Ovary (tissue), 9 donors: Measurements from ENCODE around the gene COG6. TPM values are rescaled to one million over a fixed set of nuclear protein-coding genes. Genes with fewer than 3 reads are reported as not detected.

Source experiments
- DNase-seq, 5 donors: peaks; one replicate each; pipeline ENCODE4 v3.0.0-alpha.2; 2019 to 2020
- H3K27ac ChIP-seq, 2 donors: fragments of 200-600 bp; one replicate each; pipeline versions ENCODE4 v1.5.1 to v1.8.0; 2019 to 2022
- H3K27me3 ChIP-seq: fragments of 200-600 bp; one replicate; pipeline ENCODE4 v1.8.0; 2022
- H3K36me3 ChIP-seq: fragments of 200-600 bp; sonication (generic); one replicate; pipeline ENCODE4 v1.5.1; 2019
- H3K4me1 ChIP-seq: one replicate; pipeline ENCODE4 v1.8.1; 2013; ENCODE audit warnings: mild to moderate bottlenecking, moderate library complexity; ENCODE audit not compliant: insufficient read depth
- H3K4me3 ChIP-seq: fragments of 200-600 bp; sonication (generic); one replicate; pipeline ENCODE4 v1.5.1; 2017
- H3K9me3 ChIP-seq, 2 donors: fragments of 200-600 bp in 1 of 2; sonication (generic) in 1 of 2; one replicate each; pipeline versions ENCODE4 v1.5.1 to v1.8.1; 2013 to 2019; ENCODE audit warnings: mild to moderate bottlenecking in 1 of 2, moderate library complexity in 1 of 2
- CTCF ChIP-seq, 3 donors: fragments of 450-650 bp in 2 of 3; fragments of 200-600 bp in 1 of 3; IDR thresholded peaks; one replicate each; pipeline versions ENCODE4 v1.5.1 to v1.8.0; 2016 to 2022; ENCODE audit warnings: antibody characterized with exemption in 3 of 3, mild to moderate bottlenecking in 1 of 3
- EP300 ChIP-seq: sonication (generic); formaldehyde crosslinking; IDR thresholded peaks from one replicate; pipeline ENCODE4 v1.6.1; 2017; ENCODE audit warnings: antibody characterized with exemption
- POLR2A ChIP-seq: fragments of 450-650 bp; IDR thresholded peaks from one replicate; pipeline ENCODE4 v1.6.1; 2017; ENCODE audit warnings: antibody characterized with exemption, mild to moderate bottlenecking, moderate library complexity
- WGBS, 3 donors: extraction: QIAGEN DNeasy Blood & Tissue Kit in 1 of 3; methylation state at CpG; one replicate each; pipeline versions ENCODE4 v1.1.5 to v1.1.7; 2013 to 2017; 5-methylcytosine and 5-hydroxymethylcytosine counted together
- intact Hi-C, 4 donors: fragments of 100-400 bp; cut with DNase I; formaldehyde crosslinking; loops; one replicate each; pipeline versions ENCODE4 v1.11.0 to v1.15.1; 2022 to 2023
- polyA plus RNA-seq, 2 donors: library from polyadenylated mRNA; stranded (reverse); fragments of 200-250 nt in 1 of 2; fragments of 350-450 nt in 1 of 2; fragmentation: Illumina TruSeq in 1 of 2; extraction: RNeasy Lipid Tissue Mini Kit (QIAGEN cat#74804) in 1 of 2; gene quantifications; one replicate each; pipeline ENCODE4 v1.2.3, GENCODE V29; 2013 to 2014
- total RNA-seq, 7 donors: library from RNA; depleted of rRNA in 2 of 7; stranded (reverse); fragments of >200 nt in 2 of 7; fragmentation: NEBNext Ultra II Directional in 3 of 7; extraction: Animal tissue kit (Norgen Biotek cat#: 25700) in 3 of 7; gene quantifications; one replicate each; pipeline versions ENCODE4 v1.1.0 to v1.2.4, GENCODE V29; 2016 to 2023
- donor health status: DM: no; HTN: no; CAD: no; lungs with moderate emphysema.
- donor health status: DM: no; HTN: no; CAD: no.
- donor health status: Bipolar disorder and iron deficiency.
- donor health status: DM: yes; HTN: yes; CAD: no.
- donor health status: DM: no; HTN: no; CAD: no.
- donor health status: DM: yes; HTN: yes; CAD: no.

COG6 gene
- total and polyA plus RNA-seq, 9 donors = 10.8 to 45.5 (median 32.6) TPM

- H3K9me3 ChIP-seq = no peaks in the 10 kb centered on the region
- intact Hi-C loops = no loop called here
- TF ChIP-seq CTCF (IDR thresholded peaks at IDR 0.05) (no peak), POLR2A (no peak), EP300 (no peak)
- H3K36me3 ChIP-seq = no peaks in the 10 kb centered on the region
- H3K4me3 ChIP-seq = no peak overlapping the region
- H3K27me3 ChIP-seq = no peaks in the 10 kb centered on the region
- no peak for DNase-seq
- 93 to 100% (median 97%) methylated on average over 3 of the region's 3 CpGs for WGBS, 3 donors
- no peaks in the 10 kb centered on the region for H3K4me1 ChIP-seq
- no peak overlapping the region for H3K27ac ChIP-seq
Observed at GRCh38 chr13:39712626-39713025, 57.2 kb downstream of the COG6 start.

GRCh38 chr13:39729156-39729555, 73.7 kb downstream of the COG6 start:
- intact Hi-C loops = no loop called here
- no peaks in the 10 kb centered on the region for H3K36me3 ChIP-seq
- no peak for DNase-seq

GRCh38 chr13:39734952-39735351, 79.5 kb downstream of the COG6 start:
- Histone ChIP-seq H3K9me3 (no peaks in the 10 kb centered on the region), H3K4me1 (no peaks in the 10 kb centered on the region), H3K4me3 (no peak overlapping the region), H3K36me3 (no peaks in the 10 kb centered on the region), H3K27ac (no peak overlapping the region), H3K27me3 (no peaks in the 10 kb centered on the region)
- TF ChIP-seq CTCF (IDR thresholded peaks at IDR 0.05) = no peak
- TF ChIP-seq EP300 = no peak
- TF ChIP-seq POLR2A = no peak
- intact Hi-C loops = no loop called here
- no peak for DNase-seq

More at GRCh38 chr13:39729156-39729555, 73.7 kb downstream of the COG6 start:
- H3K27me3 ChIP-seq = no peaks in the 10 kb centered on the region
- H3K27ac ChIP-seq = no peak overlapping the region
- no peaks in the 10 kb centered on the region for H3K9me3 ChIP-seq
- no peak for TF ChIP-seq CTCF (IDR thresholded peaks at IDR 0.05)
- TF ChIP-seq POLR2A = no peak
- no peak for TF ChIP-seq EP300
- 62 to 66% (median 63%) methylated on average over 3 of the region's 3 CpGs for WGBS, 3 donors
- H3K4me1 ChIP-seq = no peaks in the 10 kb centered on the region
- no peak overlapping the region for H3K4me3 ChIP-seq

GRCh38 chr13:39737047-39737446, 81.6 kb downstream of the COG6 start:
- intact Hi-C loops = no loop called here
- no peak for TF ChIP-seq EP300
- TF ChIP-seq CTCF (IDR thresholded peaks at IDR 0.05) = no peak
- TF ChIP-seq POLR2A = no peak
- H3K4me3 ChIP-seq = no peak overlapping the region
- H3K27me3 ChIP-seq = no peaks in the 10 kb centered on the region
- no peaks in the 10 kb centered on the region for H3K9me3 ChIP-seq
- no peak for DNase-seq
- H3K27ac ChIP-seq = no peak overlapping the region
- no peaks in the 10 kb centered on the region for H3K4me1 ChIP-seq
- no peaks in the 10 kb centered on the region for H3K36me3 ChIP-seq
- WGBS, 3 donors = 92 to 97% (median 97%) methylated on average over 5 of the region's 5 CpGs

- H3K9me3 ChIP-seq = no peaks in the 10 kb centered on the region
- intact Hi-C loops = no loop called here
- H3K4me3 ChIP-seq = no peak overlapping the region
- no peak for DNase-seq
- no peak for TF ChIP-seq CTCF (IDR thresholded peaks at IDR 0.05)
- H3K4me1 ChIP-seq = no peaks in the 10 kb centered on the region
- H3K27ac ChIP-seq = no peak overlapping the region
- WGBS, 3 donors = 95 to 98% (median 96%) methylated on average over 3 of the region's 3 CpGs
- H3K27me3 ChIP-seq = no peaks in the 10 kb centered on the region
- no peaks in the 10 kb centered on the region for H3K36me3 ChIP-seq
Observed at GRCh38 chr13:39740761-39741160, 85.3 kb downstream of the COG6 start.
